Stimulated activated CD4-positive, alpha-beta T cell treated with anti-CD3 and anti-CD28 coated beads, Interleukin-4, amount 100 ng/mL, for 24 hours (primary cell): ENCODE measurements around the gene MAP4K3.
A peak's percentile ranks its signal among the peaks of the same experiment; 100 is the strongest.

Source experiments
- DNase-seq: peaks from one replicate; pipeline ENCODE4 v3.0.0-alpha.2; 2020

The MAP4K3 gene

DNA sequence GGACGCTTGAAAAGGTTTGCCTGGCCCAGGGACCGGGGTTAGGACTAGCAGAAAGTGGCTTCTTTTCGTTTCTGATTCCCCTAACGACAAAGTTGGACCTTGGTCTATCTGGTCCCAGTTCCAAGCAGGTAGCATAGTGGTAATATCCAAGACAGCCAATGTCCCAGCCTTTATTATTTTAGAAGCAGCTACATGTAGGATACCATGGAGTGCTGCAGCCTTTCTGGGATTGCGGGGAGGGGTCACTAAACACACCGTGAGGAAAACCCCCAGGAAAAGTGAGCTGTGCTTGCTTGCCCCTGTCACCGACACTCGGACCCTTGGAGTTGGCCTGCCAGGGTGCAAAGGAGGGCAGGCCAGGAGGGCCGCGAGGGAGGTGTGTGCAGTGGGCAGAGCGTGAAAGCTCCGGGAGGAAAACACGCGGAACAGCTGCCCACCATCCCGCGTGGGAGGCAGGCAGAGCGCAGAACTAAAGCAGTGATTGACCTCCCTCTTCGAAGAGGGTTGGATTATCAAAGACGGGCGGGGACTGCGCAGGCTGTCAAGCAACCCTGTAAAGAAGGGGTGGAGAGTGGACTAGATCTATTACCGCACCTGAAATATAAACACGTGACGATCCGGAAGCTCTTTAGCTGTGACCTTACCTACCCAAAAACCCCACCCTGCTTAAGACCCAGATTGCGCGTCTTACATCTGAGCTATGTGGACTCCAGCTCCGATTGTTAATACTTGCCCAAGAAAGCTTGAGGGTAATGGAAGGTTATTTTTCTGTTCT, 624 bp upstream of the MAP4K3 start:
- peak; percentile 23 for DNase-seq

DNA sequence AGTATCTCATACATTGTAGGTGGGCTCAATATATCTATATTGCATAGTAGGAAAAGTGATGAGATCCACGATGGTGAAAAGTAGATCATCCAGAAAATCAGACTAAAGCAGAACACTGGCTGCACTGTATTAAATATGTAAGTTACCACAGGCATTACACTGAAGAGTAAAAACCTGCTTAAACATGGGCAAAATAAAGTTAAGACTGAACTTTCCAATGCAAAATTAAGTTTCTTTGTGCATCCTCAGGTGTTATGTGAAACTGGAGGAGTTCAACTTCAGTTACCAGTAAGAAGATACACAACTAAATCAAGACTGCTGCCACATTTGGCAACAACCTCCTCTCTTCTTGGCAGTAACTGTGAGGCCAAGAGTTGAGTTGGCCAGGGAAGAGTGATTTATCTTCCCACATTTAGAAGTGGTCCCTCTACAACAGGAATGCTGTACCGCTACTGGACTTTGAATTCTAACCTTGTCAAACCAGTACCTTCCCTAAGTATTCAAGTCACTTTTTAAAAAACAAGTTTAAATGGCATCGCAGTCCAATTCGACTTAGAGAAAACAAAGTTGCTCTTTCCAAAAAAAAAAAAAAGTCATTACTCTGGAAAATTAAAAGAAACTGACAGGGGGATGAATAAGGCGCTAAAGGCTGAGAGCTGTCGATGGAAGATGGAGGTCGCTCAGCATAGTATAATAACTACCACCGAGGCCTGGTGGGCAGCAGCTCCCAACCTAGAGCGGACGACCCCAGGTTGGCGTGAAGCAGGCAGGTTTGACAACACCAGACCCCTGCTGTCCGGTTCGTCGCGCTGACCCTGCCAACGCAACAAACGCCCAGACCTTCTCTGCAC, 1.1 kb downstream of the MAP4K3 start:
- DNase-seq, result no peak

GRCh38 chr2:39435234-39435633, 1.9 kb downstream of the MAP4K3 start:
- no peak for DNase-seq

- no peak for DNase-seq
Observed at GRCh38 chr2:39434233-39434897, 2.7 kb downstream of the MAP4K3 start.

- no peak for DNase-seq
Observed at GRCh38 chr2:39433586-39434195, 3.4 kb downstream of the MAP4K3 start.

- no peak for DNase-seq
Observed at GRCh38 chr2:39432701-39433100, 4.4 kb downstream of the MAP4K3 start.

- no peak for DNase-seq
Observed at GRCh38 chr2:39431592-39432316, 5.3 kb downstream of the MAP4K3 start.

DNA sequence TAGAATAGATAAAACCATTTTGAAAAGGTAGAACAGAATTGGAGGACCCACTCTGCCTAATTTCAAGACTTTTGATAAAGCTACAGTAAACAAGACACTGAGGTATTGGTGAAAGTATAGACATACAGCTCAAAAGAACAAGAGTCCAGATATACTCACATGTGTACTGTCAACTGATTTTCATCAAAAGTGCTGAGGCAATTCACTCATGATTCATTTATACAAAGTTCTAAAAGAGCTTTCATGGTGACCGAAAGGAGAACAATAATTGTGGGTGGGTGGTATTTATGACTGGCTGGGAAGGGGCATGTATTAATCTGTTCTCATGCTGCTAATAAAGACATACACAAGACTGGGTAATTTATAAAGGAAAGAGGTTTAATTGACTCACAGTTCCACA, 7.3 kb downstream of the MAP4K3 start:
- DNase-seq, result no peak

DNA sequence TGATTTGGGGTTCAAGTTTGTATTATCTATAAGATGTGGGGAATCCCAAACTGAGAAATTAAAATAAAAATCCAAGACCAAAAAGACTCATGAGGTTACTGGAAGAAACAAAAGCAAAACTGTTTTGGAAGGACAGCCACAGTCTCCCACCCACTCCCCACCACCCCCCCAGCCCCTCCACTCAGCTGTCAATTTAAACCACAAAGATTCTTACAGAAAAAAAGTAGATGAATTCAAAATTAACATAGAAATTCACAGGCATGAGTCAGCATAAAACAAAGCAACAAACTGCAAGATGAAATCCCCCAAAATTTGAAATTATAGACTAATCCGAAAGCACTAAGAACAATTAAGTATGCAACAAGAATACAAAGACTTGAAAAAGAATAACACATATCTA, 12.1 kb downstream of the MAP4K3 start:
- no peak for DNase-seq

DNA sequence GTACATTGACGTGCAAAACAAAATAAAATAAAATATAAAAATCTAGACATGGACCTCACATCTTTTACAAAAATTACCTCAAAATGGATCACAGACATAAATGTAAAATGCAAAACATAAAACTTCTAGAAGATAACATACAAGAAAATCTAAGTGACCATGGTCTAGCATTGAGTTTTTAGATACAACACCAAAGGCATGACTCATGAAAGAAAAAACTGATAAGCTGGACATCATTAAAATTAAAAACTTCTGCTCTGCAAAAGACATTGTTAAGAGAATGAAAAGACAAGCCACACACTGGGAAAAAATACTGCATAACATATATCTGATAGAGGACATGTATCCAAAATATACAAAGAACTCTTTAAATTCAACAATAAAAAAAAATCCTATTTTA, 14.4 kb downstream of the MAP4K3 start:
- DNase-seq, result no peak

- DNase-seq, result no peak
Observed at GRCh38 chr2:39421354-39421753, 15.7 kb downstream of the MAP4K3 start.

GRCh38 chr2:39419282-39420223, 17.5 kb downstream of the MAP4K3 start:
- DNase-seq, result no peak

DNA sequence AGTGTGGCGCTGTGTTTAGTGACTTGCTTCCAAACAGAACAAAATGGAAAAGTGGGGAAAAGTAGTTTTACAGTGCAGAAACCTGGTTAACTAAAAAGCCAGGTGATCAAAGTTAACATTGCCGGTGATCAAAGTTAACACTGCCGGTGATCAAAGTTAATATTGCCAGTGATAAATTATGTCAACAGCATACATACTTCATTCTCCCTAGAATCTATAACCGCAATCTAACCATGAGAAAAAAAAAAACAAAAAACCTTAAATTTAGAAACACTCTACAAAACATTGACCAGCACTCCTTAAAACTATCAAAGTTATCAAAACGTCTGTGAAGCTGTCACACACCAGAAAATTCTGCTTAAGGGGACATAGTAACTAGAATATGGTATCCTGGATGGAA, 18.6 kb downstream of the MAP4K3 start:
- DNase-seq, result no peak

DNA sequence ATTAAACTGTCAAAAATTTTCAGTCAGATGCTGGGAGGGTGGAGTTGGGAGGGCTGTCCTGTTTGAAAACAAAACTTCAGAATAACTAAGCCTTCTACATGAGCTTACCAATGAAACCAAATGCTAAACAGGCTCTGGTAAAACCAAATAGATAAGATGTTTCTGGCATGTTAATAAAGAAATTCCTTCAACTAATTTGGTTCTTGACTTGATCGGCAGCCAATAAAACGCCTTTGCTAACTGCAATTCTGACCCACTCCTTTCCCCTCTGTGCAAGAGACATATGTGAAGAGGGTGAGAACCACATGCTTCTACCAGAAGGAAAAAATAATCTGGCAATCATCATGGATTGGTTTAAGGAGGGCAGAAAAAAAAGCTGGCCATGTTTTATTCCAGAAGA, 20.9 kb downstream of the MAP4K3 start:
- no peak for DNase-seq

DNA sequence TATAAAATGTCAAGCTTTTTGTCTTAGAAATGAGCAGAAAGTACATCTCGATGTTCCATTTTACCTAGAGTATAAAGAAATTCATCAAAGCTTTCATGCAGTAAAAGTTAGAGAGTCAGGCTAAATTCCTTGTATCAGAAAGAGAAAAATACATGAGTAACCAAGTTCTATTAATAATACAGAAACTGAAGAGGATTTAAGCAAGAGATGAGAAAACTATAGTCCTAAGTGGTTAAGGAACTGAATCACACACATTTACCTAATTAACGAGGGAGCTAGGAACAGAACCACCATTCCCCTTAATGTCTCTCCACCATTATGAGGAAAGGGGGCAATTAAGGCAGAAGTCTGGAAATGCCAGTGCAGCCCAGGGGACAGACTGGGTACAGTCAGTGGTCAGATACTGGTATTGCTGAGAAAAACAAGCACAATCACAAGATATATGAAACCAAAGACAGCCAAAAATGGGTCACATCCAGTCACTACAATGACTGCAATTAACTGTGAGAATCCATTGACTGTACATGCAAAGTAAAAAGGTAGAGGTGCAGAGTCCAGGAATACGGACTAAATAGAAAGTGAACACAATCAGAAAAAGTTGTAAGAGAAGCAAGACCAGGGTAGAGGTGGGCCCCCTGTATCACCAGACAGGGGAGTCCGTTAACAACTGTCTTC, 23.9 kb downstream of the MAP4K3 start:
- no peak for DNase-seq

DNA sequence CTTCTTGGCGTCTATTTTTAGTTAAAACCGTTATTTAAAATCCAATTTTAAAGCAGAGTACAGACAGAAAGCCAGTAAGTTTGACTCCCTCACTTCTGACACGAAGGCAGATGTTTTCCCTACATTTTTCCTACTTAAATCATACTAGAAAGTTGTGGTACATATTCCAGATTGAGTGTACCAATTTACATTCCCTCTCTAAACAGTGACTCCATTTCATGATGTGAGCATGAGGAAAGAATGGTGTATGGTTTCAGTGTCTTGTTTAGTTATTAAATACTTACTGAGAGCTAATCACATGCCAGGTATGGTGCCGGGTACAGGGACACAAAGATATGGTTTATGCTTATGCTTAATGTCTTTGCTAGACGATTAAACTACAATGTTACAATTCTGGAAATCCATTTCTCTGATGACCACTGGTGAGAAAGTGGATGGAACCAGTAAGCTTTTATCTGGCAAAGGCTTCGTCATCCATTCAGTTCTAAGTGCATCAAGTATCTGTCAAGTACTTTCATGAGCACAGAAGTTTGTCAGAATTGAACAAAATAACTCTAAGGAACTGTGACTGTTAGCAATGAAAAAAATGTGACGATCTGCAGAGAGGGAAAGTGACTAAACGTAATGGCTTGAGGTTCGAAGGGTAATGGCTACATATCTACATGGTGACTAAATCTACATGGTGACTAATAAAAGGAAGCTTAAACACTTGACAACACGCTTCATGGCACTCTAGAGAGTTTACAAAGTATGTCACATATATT, 25.7 kb downstream of the MAP4K3 start:
- DNase-seq, result no peak

GRCh38 chr2:39409697-39410389, 27.2 kb downstream of the MAP4K3 start:
- DNase-seq, result no peak

DNA sequence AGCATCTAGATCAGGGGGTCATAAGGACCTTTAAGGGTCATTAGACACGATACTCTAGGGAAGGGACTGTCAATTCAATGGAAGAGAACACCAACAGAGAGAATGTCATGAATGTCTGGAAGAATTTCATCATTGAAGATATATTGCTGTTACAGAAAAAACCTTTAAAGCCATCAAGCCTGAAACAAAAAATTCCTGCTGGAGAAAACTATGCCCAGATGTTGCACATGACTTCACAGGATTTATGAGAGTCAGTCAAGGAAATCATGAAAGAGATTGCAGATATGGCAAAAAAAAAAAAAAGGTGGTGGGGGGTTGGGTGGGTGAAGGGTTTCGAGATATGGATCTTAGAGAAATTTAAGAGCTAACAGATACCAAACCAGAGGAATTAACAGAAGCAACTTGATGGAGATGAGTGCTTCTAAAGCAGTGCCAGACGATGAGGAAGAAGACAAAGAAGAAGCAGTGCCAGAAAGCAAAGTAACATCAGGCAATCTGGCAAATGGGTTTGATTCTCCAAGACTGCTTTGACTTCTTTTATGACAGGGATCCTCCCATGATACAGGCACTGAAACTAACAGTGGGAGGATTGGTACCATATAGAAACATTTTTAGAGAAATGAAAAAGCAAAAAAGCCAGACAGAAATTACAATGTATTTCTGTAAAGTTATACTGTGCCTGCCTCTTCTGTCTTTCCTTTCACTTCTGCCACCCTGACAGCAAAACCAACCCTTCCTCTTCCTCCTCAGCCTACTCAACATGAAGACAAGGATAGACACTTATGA, 28.5 kb downstream of the MAP4K3 start:
- no peak for DNase-seq
